Uterus (tissue), 2 donors: ENCODE results near the gene MARK2.

Source experiments
- POLR2A ChIP-seq, 2 donors: fragments of 450-650 bp; IDR thresholded peaks; one replicate each; pipeline ENCODE4 v1.6.1; 2016; ENCODE audit warnings: antibody characterized with exemption in 2 of 2, mild to moderate bottlenecking in 1 of 2, moderate library complexity in 1 of 2
- TF ChIP-seq, protein P1 (sequence below), 4 experiments: fragments of 200-600 bp in 2 of 4; fragments of 450-650 bp in 2 of 4; sonication (generic) in 2 of 4; IDR thresholded peaks; one replicate each; pipeline ENCODE4 v1.5.1; 2016 to 2019; ENCODE audit warnings: antibody characterized with exemption in 4 of 4, mild to moderate bottlenecking in 2 of 4, moderate library complexity in 1 of 4

DNA sequence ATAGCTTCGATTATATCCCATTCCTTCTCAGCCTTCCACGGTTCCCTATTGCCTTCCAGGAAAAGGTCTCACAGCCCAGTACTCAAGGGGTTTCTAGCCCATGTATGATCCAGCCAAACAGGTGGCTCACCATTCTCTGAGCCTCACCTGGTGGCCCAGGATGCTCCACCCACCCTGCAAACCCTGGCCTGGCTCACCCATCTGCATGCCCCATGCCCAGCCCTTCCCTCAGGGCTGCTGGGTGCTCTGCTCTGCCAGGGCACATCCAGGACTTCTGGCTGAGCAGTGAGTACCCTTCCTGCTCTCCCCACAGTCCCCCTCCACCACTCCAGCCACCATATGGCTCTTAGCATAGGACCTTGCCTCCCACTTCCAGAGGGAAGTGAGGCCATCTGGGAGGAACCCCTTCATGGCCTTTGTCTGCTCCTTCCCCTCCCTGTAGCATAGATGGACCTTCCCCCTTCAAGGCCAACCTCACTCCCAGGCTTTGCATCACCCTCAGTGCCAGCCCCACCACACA, 83.8 kb downstream of the MARK2 start:
- TF ChIP-seq, protein P1, sequence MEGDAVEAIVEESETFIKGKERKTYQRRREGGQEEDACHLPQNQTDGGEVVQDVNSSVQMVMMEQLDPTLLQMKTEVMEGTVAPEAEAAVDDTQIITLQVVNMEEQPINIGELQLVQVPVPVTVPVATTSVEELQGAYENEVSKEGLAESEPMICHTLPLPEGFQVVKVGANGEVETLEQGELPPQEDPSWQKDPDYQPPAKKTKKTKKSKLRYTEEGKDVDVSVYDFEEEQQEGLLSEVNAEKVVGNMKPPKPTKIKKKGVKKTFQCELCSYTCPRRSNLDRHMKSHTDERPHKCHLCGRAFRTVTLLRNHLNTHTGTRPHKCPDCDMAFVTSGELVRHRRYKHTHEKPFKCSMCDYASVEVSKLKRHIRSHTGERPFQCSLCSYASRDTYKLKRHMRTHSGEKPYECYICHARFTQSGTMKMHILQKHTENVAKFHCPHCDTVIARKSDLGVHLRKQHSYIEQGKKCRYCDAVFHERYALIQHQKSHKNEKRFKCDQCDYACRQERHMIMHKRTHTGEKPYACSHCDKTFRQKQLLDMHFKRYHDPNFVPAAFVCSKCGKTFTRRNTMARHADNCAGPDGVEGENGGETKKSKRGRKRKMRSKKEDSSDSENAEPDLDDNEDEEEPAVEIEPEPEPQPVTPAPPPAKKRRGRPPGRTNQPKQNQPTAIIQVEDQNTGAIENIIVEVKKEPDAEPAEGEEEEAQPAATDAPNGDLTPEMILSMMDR (IDR thresholded peaks at IDR 0.05): no peak
- no peak for TF ChIP-seq POLR2A (IDR thresholded peaks at IDR 0.05)
